HepG2 (cell line): ENCODE measurements around the gene MYO1B. TPM values are rescaled to one million over a fixed set of nuclear protein-coding genes. Genes with fewer than 3 reads are reported as not detected.
A peak's percentile ranks its signal among the peaks of the same experiment; 100 is the strongest.

Experiments
- EP300 ChIP-seq, 3 experiments: sonication (generic) in 1 of 3; formaldehyde crosslinking in 1 of 3; IDR thresholded peaks; 2 replicates each; pipeline versions ENCODE4 v1.5.1 to v1.6.1; 2011 to 2020; ENCODE audit warnings: low read depth in 2 of 3, low read length in 2 of 3, borderline replicate concordance in 1 of 3, improper control_type of control experiment in 1 of 3, mild to moderate bottlenecking in 1 of 3, missing genetic modification reagents in 1 of 3, moderate library complexity in 1 of 3
- FOXA3 ChIP-seq: IDR thresholded peaks from 2 replicates; pipeline ENCODE4 v1.6.1; 2016; ENCODE audit warnings: missing genetic modification reagents, missing compliant biosample characterization
- HBP1 ChIP-seq: IDR thresholded peaks from 2 replicates; pipeline ENCODE4 v1.6.1; 2016; ENCODE audit warnings: low read depth, control low read depth
- HMG20A ChIP-seq: IDR thresholded peaks from 2 replicates; pipeline ENCODE4 v1.6.1; 2016; ENCODE audit warnings: borderline replicate concordance
- MAFG ChIP-seq: sonication (generic); formaldehyde crosslinking; IDR thresholded peaks from 2 replicates; pipeline ENCODE4 v1.5.1; 2020; ENCODE audit warnings: mild to moderate bottlenecking, missing genetic modification reagents
- PPARG ChIP-seq: conservative IDR thresholded peaks from 2 replicates; pipeline ENCODE4 v1.6.1; 2016; ENCODE audit warnings: missing biosample characterization, missing genetic modification reagents
- SALL1 ChIP-seq: sonication (generic); formaldehyde crosslinking; IDR thresholded peaks from 2 replicates; pipeline ENCODE4 v1.8.0; 2022; ENCODE audit warnings: mild to moderate bottlenecking, missing genetic modification reagents
- TCF7 ChIP-seq: sonication (generic); IDR thresholded peaks from 2 replicates; pipeline ENCODE4 v1.6.1; 2016; ENCODE audit warnings: antibody characterized with exemption, low read depth
- ZMAT3 ChIP-seq: sonication (generic); formaldehyde crosslinking; conservative IDR thresholded peaks from 2 replicates; pipeline ENCODE4 v1.7.0; 2021; ENCODE audit warnings: missing genetic modification reagents
- ZNF225 ChIP-seq: sonication (generic); formaldehyde crosslinking; IDR thresholded peaks from 2 replicates; pipeline ENCODE4 v1.4.0; 2020; ENCODE audit warnings: mild to moderate bottlenecking, missing genetic modification reagents
- ZNF3 ChIP-seq: IDR thresholded peaks from 2 replicates; pipeline ENCODE4 v1.7.0; 2017; ENCODE audit warnings: inconsistent platforms
- ZNF670 ChIP-seq: sonication (generic); formaldehyde crosslinking; IDR thresholded peaks from 2 replicates; pipeline ENCODE4 v1.8.0; 2022; ENCODE audit warnings: mild to moderate bottlenecking, missing genetic modification reagents, borderline replicate concordance
- ZNF777 ChIP-seq: sonication (generic); formaldehyde crosslinking; IDR thresholded peaks from 2 replicates; pipeline ENCODE4 v1.4.0; 2020; ENCODE audit warnings: missing genetic modification reagents
- ZNF816 ChIP-seq: sonication (generic); formaldehyde crosslinking; IDR thresholded peaks from 2 replicates; pipeline ENCODE4 v1.8.0; 2022; ENCODE audit warnings: missing genetic modification reagents, mild to moderate bottlenecking, borderline replicate concordance
- ZNF883 ChIP-seq: sonication (generic); formaldehyde crosslinking; IDR thresholded peaks from 2 replicates; pipeline ENCODE4 v1.5.1; 2020; ENCODE audit warnings: mild to moderate bottlenecking, missing genetic modification reagents; ENCODE audit errors: not compliant biosample characterization
- polyA plus RNA-seq, 8 experiments: library from polyadenylated mRNA; depleted of rRNA in 3 of 8; stranded (reverse) in 7 of 8; unstranded in 1 of 8; fragments of >200 nt; fragmentation: Illumina TruSeq in 4 of 8; extraction: Trizol in 4 of 8; gene quantifications; 2 replicates each; pipeline versions ENCODE4 v1.2.1 to v1.2.3, GENCODE V29; 2011 to 2016; ENCODE audit warnings: low read depth in 4 of 8, missing spikeins in 1 of 8, mixed read lengths in 1 of 8; ENCODE audit not compliant: insufficient read depth in 1 of 8
- total RNA-seq, 5 experiments: library from RNA; depleted of rRNA; stranded (reverse); fragments of >200 nt; fragmentation: Illumina TruSeq; extraction: Trizol; gene quantifications; 2 replicates each; pipeline ENCODE4 v1.2.3, GENCODE V29; 2016; ENCODE audit warnings: low read depth in 1 of 5
- TF ChIP-seq, protein P1 (sequence below): sonication (generic); formaldehyde crosslinking; IDR thresholded peaks from 2 replicates; pipeline ENCODE4 v1.4.0; 2020; ENCODE audit warnings: missing genetic modification reagents, mild to moderate bottlenecking, borderline replicate concordance
- TF ChIP-seq, protein P2 (sequence below): sonication (generic); formaldehyde crosslinking; IDR thresholded peaks from 2 replicates; pipeline ENCODE4 v1.5.1; 2020; ENCODE audit warnings: mild to moderate bottlenecking, moderate library complexity, missing genetic modification reagents
- TF ChIP-seq, protein P3 (sequence below): sonication (generic); IDR thresholded peaks from 2 replicates; pipeline ENCODE4 v1.6.1; 2016; ENCODE audit warnings: low read depth, borderline replicate concordance
- TF ChIP-seq, protein P4 (sequence below): IDR thresholded peaks from 2 replicates; pipeline ENCODE4 v1.6.1; 2016; ENCODE audit warnings: low read depth, missing genetic modification reagents, missing compliant biosample characterization

The MYO1B gene
- total and polyA plus RNA-seq, 2 of the 13 experiments (the other 11 are each of a cell fraction or from before 2014, with no cell fraction given) = 36.9 to 89.8 TPM

- TF ChIP-seq ZNF883 (no peak), TCF7 (peak; percentile 95), HMG20A (CRISPR knock-in tag) (peak; percentile 70; the same call in 1 of the 2 replicates), MAFG (CRISPR knock-in tag) (no peak), ZNF3 (0 out of 2 replicates have a peak, but pooled peaks have one; percentile 44), PPARG (0 out of 2 replicates have a peak, but pooled peaks have one; percentile 35), EP300 (IDR thresholded peaks at IDR 0.05; ENCODE audit: low read depth in 2 of 2, low read length in 2 of 2) (peak in 1 of 2 experiments; percentile 81; a peak in 2 of 4 replicates), EP300 (CRISPR knock-in tag; IDR thresholded peaks at IDR 0.05; ENCODE audit: borderline replicate concordance) (no peak), ZNF777 (no peak), ZNF670 (CRISPR knock-in tag) (0 out of 2 replicates have a peak, but pooled peaks have one; percentile 27), SALL1 (CRISPR knock-in tag) (peak; percentile 49; the same call in 1 of the 2 replicates), ZNF816 (CRISPR knock-in tag) (peak; percentile 97), HBP1 (CRISPR knock-in tag) (0 out of 2 replicates have a peak, but pooled peaks have one; percentile 32), ZMAT3 (CRISPR knock-in tag) (no peak), ZNF225 (CRISPR knock-in tag) (no peak), FOXA3 (CRISPR knock-in tag) (peak; percentile 85)
- TF ChIP-seq, protein P1, sequence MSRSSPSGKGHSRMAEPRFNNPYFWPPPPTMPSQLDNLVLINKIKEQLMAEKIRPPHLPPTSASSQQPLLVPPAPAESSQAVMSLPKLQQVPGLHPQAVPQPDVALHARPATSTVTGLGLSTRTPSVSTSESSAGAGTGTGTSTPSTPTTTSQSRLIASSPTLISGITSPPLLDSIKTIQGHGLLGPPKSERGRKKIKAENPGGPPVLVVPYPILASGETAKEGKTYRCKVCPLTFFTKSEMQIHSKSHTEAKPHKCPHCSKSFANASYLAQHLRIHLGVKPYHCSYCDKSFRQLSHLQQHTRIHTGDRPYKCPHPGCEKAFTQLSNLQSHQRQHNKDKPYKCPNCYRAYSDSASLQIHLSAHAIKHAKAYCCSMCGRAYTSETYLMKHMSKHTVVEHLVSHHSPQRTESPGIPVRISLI (CRISPR knock-in tag) = peak; percentile 80; the same call in 1 of the 2 replicates
- TF ChIP-seq, protein P2, sequence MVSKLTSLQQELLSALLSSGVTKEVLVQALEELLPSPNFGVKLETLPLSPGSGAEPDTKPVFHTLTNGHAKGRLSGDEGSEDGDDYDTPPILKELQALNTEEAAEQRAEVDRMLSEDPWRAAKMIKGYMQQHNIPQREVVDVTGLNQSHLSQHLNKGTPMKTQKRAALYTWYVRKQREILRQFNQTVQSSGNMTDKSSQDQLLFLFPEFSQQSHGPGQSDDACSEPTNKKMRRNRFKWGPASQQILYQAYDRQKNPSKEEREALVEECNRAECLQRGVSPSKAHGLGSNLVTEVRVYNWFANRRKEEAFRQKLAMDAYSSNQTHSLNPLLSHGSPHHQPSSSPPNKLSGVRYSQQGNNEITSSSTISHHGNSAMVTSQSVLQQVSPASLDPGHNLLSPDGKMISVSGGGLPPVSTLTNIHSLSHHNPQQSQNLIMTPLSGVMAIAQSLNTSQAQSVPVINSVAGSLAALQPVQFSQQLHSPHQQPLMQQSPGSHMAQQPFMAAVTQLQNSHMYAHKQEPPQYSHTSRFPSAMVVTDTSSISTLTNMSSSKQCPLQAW (CRISPR knock-in tag) = peak; percentile 31; the same call in 1 of the 2 replicates
- TF ChIP-seq, protein P3, sequence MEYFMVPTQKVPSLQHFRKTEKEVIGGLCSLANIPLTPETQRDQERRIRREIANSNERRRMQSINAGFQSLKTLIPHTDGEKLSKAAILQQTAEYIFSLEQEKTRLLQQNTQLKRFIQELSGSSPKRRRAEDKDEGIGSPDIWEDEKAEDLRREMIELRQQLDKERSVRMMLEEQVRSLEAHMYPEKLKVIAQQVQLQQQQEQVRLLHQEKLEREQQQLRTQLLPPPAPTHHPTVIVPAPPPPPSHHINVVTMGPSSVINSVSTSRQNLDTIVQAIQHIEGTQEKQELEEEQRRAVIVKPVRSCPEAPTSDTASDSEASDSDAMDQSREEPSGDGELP = peak; percentile 88
- TF ChIP-seq, protein P4, sequence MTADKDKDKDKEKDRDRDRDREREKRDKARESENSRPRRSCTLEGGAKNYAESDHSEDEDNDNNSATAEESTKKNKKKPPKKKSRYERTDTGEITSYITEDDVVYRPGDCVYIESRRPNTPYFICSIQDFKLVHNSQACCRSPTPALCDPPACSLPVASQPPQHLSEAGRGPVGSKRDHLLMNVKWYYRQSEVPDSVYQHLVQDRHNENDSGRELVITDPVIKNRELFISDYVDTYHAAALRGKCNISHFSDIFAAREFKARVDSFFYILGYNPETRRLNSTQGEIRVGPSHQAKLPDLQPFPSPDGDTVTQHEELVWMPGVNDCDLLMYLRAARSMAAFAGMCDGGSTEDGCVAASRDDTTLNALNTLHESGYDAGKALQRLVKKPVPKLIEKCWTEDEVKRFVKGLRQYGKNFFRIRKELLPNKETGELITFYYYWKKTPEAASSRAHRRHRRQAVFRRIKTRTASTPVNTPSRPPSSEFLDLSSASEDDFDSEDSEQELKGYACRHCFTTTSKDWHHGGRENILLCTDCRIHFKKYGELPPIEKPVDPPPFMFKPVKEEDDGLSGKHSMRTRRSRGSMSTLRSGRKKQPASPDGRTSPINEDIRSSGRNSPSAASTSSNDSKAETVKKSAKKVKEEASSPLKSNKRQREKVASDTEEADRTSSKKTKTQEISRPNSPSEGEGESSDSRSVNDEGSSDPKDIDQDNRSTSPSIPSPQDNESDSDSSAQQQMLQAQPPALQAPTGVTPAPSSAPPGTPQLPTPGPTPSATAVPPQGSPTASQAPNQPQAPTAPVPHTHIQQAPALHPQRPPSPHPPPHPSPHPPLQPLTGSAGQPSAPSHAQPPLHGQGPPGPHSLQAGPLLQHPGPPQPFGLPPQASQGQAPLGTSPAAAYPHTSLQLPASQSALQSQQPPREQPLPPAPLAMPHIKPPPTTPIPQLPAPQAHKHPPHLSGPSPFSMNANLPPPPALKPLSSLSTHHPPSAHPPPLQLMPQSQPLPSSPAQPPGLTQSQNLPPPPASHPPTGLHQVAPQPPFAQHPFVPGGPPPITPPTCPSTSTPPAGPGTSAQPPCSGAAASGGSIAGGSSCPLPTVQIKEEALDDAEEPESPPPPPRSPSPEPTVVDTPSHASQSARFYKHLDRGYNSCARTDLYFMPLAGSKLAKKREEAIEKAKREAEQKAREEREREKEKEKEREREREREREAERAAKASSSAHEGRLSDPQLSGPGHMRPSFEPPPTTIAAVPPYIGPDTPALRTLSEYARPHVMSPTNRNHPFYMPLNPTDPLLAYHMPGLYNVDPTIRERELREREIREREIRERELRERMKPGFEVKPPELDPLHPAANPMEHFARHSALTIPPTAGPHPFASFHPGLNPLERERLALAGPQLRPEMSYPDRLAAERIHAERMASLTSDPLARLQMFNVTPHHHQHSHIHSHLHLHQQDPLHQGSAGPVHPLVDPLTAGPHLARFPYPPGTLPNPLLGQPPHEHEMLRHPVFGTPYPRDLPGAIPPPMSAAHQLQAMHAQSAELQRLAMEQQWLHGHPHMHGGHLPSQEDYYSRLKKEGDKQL (CRISPR knock-in tag) = peak; percentile 72
Observed at GRCh38 chr2:191439481-191439880, 194.3 kb downstream of the MYO1B start (continued).
